Endothelial cell of hepatic sinusoid (primary cell): ENCODE results near the gene ZNF555.
"Not testable (repeated sequence)": the region's sequence is repeated elsewhere in the genome, so short reads cannot be mapped to it uniquely, and the experiment has no call there.

Experiments used
- in situ Hi-C: cut with HindIII; loops from 2 replicates; pipeline ENCODE4 v1.10.0; 2017; ENCODE audit warnings: low sequenced_read_pairs

The ZNF555 gene

DNA sequence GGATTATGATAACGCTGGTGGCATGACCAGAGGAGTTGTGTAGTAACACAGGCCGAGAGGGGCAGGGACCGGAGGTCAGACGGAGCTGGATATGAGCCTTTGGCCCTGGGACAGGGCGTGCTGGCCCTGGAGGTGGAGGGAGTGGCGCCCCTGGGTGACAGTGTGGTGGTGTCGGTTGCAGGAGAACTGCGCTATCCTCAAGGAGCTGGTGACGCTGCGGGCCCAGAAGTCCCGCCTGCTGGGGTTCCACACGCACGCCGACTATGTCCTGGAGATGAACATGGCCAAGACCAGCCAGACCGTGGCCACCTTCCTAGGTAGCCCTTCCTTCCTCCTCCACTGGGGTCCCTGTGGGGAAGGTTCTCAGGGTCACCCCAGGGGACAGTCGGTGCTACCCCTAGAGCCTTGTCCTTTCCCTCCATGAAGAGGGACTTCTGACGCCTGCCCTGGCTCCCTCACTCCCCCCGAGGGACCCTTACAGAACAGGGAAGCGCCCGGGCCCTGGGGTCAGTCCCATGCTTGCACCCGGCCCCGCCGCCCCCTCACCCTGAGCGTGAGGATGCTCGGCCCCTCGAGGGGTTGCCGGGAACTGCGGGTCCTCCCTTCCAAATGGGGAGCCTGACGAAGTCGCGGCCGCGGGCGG, 34.4 kb upstream of the ZNF555 start:
- in situ Hi-C loops, result no loop called here

DNA sequence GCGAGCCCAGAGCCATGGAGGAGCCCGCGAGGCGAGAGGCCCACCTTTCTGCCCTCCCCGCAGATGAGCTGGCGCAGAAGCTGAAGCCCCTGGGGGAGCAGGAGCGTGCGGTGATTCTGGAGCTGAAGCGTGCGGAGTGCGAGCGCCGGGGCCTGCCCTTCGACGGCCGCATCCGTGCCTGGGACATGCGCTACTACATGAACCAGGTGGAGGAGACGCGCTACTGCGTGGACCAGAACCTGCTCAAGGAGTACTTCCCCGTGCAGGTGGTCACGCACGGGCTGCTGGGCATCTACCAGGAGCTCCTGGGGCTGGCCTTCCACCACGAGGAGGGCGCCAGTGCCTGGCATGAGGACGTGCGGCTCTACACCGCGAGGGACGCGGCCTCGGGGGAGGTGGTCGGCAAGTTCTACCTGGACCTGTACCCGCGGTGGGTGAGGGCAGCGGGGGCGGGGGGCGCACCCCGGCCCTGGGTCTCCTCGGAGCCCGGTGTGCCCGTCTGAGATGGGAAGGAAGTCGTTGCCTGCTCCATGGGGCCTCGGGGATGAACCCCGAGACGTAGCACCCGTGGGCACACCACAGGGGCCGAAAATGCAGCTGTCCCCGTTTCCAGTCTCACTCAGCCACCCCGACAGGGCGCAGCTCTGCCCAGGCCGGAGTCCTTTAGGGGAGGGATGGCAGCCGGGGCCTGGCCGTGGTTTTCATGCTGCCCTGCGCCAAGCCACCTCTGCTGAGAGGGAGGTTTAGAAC, 33.7 kb upstream of the ZNF555 start:
- in situ Hi-C loops, result no loop called here

DNA sequence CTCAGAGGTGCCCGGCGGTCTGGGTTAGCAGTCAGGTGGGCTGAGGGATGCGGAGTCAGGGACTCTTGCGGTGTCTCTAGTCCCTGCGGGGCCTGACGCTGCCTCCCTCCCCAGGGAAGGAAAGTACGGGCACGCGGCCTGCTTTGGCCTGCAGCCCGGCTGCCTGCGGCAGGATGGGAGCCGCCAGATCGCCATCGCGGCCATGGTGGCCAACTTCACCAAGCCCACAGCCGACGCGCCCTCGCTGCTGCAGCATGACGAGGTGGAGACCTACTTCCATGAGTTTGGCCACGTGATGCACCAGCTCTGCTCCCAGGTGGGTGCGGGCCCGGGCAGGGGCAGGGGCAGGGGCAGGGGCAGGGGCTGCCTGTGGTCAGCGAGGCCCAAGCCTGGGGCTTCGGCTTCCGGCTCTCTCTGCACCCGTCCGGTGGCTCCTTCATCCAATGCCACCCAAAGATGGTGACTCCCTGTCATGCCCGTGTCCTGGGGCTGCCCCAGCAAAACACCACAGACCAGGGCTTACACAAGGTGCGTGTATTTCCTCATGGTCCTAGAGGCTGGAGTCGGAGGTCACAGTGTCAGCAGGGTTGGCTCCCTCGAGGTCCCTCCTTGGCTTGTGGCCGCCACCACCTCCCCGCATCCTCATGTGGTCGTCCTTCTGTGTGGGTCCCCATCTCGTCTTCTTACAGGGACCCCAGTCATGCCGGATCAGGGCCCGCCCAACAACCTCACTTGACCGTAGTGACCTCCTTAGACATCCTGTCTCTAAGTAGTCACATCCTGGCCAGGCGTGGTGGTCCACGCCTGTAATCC, 32.9 kb upstream of the ZNF555 start:
- in situ Hi-C loops, result no loop called here

DNA sequence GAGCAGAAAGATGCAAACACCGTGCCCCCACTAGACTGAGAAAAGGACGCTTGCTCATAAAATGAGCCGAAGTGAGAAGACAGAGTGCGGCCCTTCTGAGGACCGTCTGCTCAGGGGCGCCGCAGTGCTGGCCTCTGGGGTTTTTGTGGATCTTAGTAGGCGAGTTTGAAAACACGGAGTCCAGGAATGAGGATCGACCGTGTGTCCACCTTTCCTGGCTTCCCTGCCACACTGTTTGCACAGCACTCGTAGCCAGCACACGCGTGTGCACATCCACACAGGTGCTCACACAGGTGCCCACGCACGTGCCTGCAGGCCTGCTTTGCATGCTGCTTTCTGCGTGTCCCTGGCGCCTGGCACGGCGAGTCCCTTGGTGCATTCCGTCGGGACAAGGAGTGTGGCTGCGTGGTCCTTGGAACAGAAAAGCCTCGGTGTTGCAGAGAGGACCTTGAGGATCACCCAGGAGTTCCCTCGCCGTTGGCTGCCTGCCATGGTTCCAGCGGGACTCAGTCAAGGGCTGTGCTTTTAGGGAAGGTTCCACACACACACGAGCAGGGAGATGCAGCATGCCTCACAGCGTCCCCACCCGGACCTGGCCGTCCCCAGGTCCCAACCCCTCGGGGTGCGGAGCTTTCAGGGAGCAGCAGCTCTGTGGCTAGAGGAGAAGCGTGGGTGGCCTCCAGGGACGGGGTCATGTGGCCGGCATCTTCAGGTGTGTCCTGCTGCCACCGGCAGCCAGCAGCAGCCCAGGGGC, 31.7 kb upstream of the ZNF555 start:
- in situ Hi-C loops, result no loop called here

DNA sequence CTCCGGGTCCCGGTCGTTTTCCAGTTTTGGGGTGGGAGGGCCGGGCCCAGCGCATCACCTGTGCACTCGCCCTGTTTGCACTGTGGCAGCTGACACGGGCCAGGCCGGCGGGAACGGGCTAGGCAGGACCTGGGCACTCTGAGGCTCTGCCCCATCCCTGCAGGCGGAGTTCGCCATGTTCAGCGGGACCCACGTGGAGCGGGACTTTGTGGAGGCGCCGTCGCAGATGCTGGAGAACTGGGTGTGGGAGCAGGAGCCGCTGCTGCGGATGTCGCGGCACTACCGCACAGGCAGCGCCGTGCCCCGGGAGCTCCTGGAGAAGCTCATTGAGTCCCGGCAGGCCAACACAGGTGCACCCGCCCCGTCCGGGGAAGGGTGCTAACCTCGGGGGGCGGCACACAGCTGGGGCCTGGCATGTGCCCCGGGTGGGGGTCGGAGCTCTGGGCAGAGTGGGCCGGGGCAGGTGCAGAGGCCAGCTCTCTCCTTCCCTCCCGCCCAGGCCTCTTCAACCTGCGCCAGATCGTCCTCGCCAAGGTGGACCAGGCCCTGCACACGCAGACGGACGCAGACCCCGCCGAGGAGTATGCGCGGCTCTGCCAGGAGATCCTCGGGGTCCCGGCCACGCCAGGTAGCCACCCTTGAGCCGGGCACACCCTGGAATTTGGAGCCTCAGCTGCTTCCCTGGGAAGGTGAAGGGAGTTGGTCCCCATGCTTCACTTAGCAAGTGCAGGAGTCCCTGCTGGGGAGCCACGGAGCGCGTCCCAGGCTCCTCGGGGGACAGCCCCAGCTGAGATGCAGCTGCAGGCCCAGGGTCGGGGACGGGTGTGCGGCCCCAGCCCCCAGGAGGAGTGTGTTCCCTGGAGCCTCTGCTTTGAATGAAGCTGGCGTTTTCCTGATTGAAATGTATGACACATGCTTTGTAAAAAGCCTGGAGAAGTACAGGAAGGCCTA, 30.9 kb upstream of the ZNF555 start:
- in situ Hi-C loops, result no loop called here

DNA sequence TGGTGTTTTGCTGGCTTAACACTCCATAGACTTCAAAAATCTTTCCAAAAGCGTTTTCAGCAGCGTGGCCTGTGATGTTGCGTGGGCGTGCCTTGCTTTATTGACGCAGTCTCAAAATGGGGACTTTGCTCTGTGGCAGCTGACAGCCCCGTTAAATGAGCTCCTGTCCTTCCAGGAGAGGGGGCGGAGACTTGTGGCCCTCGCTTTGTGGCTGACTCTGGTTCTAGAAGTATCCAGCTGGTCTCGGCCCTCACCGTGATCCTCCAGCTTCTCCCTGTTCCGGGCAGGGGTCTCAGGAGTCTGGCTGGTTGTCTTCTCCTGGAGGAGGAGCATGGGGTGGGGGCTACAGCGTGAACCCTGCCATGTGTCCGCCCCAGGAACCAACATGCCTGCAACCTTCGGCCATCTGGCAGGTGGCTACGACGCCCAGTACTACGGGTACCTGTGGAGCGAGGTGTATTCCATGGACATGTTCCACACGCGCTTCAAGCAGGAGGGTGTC, 30.0 kb upstream of the ZNF555 start:
- in situ Hi-C loops, result no loop called here

DNA sequence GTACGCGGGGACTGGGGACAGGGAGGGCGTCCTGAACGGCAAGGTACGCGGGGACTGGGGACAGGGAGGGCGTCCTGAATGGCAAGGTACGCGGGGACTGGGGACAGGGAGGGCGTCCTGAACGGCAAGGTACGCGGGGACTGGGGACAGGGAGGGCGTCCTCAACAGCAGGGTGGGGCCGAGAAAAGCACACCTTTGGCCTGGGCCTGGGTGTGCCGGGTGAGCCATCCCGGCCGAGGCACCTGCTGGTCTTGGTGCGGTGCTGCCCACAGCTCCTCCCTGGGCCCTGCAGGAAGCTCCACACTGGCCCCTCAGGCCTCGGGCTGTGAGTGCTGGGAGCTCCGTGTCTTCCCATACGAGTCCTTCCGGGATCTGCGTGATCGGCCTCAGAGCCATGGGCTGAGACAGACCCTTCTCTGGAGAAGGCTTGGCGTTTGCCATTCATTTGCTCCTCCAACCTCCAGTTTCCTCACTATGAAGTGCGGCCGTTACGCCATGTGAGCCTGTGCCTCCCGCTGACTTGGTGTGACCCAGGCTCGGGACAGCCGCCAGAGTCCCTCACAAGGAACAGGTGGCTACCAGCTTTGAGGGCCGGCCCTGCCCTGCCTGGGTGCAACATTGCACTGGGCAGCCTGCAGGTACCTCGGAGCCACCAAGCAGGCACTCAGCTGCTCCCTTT, 29.4 kb upstream of the ZNF555 start:
- in situ Hi-C loops, result no loop called here

DNA sequence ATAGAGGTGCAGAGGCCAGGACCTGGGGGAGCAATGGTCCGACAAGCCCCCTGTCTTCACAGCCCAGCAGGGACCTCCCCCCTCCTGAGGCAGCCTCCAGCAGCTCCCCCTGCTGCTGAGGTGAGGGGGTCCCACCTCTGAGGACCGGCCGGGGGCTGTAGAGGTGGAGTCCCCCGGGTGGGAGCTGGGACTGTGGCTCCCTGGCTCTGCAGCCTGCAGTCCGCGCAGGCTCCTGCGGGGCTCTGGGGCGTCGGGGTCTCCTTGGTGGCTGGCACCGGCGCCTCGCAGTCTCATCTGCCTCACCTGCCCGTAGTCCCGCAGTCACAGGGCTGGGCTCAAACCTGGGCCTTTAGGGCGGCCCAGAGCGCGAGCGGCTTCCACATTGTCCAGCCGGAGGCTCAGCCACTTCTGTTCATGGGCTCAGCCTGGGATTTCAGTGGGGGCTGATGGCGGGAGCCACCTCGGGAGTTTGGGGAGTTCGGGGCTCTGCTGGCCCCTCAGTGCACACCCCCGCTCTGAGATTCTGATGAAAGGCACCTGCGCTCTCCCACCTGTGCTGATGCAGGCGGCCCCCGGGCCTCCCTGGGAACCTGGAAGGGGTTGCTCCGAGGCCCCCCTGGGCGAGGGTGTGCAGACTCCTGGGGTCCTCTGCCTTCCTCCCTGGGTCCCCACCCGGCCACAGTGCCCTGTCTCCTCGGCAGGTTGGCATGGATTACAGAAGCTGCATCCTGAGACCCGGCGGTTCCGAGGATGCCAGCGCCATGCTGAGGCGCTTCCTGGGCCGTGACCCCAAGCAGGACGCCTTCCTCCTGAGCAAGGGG, 28.7 kb upstream of the ZNF555 start:
- in situ Hi-C loops, result no loop called here

DNA sequence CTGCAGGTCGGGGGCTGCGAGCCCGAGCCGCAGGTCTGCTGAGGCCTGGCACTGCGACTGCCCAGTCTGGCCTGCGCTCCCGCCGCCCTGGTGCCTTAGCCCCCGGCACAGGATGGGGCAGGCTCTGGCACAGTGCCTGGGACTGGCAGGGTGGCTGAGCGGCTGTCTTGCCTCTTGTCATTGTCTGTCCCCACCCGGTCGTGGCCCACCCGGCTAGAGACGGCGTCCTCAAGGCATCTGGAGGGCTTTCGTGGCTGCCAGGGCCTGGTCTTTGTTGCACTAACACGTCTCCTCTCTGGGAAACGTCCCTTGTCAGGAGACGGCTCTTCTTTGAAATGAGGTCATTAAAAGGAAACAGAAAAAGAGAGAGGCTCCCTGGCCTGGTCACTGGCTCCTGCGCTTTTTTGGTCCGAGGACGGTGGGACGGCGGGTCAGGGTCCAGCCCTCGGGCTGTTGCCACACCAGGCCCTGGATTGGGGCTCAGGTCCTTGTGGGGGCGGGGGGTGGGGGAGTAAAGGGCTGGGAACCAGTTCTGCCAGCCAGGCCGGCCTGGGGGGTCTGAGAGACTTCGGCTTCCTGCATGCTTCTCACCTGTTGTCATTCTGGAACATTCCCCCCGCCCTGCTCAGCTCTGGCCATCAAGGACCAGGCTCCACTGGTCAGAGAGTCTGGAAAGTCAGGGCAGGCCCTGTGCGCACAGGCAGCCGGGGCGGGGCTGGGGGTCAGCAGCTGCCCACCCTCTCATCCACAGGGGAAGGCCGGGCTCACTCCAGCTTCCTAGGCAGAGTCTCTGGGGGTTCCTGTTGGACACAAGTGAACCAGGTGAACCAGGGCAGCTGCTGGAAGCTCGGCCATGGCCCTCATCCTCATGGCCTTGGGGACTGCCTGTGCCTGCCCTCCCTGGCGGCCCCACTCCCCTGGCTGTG, 27.8 kb upstream of the ZNF555 start:
- in situ Hi-C loops, result no loop called here

DNA sequence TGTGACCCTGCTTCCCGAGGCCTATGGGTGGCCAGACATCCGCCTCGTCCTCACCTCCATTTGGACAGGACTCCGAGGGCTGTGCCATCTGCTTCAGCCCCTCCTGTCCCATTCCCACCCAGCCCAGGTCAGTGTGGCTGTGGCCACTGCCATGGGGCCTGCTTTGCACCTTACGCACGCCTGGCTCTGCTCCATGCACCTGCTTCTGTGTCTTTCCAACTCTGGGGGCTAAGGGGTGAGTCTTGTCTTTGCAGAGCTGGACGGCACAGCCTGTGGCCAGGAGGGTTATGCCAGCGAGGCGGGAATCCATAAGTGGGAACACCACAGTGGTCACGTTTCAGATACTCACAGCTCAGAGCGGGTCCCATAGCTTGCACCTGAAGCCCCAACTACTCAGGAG, 26.8 kb upstream of the ZNF555 start:
- in situ Hi-C loops, result no loop called here

DNA sequence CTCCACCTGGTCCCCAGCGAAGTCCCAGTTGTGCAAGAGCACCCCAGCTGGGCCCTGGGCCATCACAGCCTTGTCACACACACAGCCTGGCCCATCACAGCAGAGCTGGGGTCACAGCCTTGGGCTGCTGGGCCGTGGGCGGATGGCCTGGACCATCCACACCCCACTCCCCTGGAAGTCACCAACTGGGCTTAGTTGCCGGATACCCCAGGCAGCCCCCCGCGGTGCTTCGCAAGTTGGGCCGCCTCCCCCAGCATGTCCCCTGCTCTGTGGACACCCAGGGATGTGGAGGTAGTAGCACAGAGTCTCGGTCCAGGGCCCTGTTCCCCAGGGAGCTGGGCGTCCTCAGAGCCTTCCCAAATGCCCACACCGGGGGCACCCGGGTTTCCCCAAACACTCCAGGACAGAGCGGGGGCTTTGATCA, 26.1 kb upstream of the ZNF555 start:
- in situ Hi-C loops, result no loop called here

DNA sequence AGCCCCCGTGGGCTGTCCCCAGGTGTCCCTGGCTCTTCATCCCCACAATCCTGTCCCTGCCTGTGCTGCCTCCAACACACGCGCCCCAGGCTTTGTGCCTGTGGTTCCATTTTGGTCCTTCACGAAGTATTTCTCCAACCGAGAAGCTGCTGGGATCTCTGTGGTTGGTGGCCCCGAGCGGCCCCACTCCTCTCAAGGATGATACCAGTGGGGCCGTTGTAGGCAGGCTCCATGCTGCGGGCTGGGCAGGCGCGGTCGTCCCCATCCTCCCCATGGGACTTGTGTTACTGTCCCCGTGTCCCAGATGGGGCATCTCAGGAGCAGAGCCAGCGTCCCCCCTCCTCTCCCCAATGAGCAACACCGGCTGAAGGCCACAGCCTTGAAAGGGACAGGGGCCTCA, 25.4 kb upstream of the ZNF555 start:
- in situ Hi-C loops, result no loop called here

DNA sequence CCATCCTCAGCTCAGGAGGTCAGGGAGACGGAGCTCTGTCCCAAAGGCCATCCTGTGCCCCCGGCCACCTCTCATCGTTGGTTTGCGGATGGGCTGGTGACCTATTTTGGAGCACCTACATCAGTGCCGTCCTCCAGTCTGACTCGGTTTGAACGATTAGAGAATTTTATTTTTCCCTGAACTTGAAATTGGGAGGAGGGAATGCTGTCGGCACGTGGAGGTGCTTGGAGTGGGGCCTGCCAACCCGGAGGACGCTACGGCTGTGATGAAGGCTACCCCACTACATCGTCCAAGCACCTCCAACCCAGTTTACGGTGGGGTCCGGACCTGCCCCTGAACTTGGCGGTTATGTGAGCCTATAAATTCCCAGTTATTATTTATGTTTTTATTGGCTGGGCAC, 24.6 kb upstream of the ZNF555 start:
- in situ Hi-C loops, result no loop called here

DNA sequence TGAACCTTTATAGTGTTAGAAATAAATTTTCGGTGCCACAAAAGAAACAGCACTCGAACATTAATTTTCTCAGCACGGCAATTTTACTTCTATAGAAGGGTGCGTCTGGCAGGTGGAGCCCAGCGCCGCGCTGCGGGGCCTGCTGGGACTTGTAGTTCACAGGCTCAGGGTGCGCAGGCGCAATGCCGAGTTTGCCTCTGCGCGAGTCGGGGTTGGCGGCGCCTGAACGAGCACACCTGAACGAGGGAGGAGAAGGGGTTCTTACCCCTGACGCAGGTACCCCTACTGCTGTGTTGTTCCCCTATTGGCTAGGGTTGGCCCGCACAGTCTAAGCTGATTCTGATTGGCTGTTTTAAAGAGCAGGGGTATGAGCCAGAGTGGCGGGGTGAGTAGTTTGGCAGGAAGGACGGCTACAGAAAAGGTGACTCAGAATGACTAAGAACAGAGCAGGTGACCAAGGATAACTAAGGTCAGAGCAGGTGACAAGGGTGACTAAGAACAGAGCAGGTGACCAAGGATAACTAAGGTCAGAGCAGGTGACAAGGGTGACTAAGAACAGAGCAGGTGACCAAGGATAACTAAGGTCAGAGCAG, 23.9 kb upstream of the ZNF555 start:
- in situ Hi-C loops, result not testable (repeated sequence)

DNA sequence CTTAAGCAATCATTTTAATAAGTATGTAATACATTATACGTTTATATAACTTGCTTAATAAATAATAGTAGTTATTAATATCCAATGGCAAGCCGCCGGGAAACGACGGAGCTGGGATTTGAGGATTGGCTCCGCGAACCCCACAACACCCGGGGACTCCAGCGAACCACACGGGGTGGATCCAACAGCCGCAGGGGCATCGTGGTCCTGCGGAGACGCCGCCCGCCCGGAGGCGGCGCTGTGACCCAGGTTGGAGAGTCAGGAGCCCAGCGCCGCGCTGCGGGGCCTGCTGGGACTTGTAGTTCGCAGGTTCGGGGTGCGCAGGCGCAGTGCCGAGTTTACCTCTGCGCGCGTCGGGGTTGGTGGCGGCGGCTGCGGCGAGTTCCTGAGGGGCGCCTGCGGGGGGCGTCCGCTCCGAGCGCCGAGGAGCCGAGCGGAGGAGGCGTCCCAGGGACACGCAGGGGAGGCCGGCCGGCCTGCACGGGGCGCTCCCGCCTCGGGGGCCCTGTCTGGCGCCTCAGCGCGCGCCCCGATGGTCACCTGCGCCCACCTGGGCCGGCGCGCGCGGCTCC, 21.6 kb upstream of the ZNF555 start, which contains the start of gene ZNF554:
TSS of gene ZNF554 (plus strand) at position 329 of the 572 bp plus-strand sequence. CDS start at position 533, 204 bp downstream.
- in situ Hi-C loops, result no loop called here

DNA sequence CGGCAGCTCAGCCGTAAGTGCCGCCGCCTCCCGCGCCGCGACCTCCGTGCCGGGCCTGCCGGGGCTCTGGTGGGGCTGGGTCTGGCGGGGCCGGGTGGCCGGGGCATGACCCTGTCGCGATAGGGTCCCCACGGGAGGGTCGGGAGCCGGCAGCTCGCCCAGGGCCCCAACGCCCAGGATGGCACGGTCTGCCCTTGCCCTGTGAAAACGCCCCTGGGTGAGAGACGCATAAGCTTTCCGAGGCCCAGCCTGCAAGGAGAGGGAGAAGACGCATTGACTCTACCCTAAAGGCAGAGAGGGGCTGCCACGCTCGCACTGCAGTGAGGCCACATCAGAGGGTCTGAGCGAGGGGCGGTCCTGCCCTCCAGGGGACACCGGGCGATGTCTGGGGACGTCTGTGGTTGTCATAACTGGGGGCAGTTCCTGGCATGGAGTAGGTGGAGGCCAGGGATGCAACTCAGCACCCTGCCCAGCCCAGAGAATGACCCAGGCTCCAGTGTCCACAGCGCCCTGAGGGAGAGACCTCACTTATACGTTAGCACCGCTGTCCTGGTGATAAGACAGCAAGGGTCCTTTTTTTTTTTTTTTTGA, 21.1 kb upstream of the ZNF555 start:
- in situ Hi-C loops, result no loop called here
